ENCODE results near the gene SPINK2.

DNA sequence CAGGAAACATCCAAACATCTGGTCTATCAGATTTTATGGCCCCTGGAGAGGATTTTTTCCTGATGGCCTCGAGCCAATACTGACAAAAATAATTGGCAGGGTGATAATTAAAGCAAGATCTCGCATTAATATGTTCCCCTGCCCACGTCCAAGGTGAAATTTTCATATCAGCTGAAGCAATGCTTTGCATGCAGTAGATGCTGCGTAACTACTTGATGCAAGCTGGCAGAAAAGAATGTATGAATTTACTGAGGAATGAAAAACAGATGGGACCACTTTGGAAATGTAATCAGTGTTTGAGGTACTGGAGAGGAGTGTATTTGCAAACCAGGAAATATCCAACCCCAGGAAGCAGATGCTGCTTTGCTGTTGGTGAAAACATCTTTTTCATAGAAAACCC lies 49.4 kb upstream of the SPINK2 start:
- no peak for TF ChIP-seq REST (IDR thresholded peaks at IDR 0.05; ENCODE audit: insufficient read depth in 1 of 2, low read depth in 2 of 2, low read length in 1 of 2)
- TF ChIP-seq, protein P1, sequence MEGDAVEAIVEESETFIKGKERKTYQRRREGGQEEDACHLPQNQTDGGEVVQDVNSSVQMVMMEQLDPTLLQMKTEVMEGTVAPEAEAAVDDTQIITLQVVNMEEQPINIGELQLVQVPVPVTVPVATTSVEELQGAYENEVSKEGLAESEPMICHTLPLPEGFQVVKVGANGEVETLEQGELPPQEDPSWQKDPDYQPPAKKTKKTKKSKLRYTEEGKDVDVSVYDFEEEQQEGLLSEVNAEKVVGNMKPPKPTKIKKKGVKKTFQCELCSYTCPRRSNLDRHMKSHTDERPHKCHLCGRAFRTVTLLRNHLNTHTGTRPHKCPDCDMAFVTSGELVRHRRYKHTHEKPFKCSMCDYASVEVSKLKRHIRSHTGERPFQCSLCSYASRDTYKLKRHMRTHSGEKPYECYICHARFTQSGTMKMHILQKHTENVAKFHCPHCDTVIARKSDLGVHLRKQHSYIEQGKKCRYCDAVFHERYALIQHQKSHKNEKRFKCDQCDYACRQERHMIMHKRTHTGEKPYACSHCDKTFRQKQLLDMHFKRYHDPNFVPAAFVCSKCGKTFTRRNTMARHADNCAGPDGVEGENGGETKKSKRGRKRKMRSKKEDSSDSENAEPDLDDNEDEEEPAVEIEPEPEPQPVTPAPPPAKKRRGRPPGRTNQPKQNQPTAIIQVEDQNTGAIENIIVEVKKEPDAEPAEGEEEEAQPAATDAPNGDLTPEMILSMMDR (IDR thresholded peaks at IDR 0.05), result no peak
